Hepatocyte (in vitro differentiated cells): ENCODE data around the gene GNG7. TPM values are rescaled to one million over a fixed set of nuclear protein-coding genes. Genes with fewer than 3 reads are reported as not detected.
"Not testable (repeated sequence)": the region's sequence is repeated elsewhere in the genome, so short reads cannot be mapped to it uniquely, and the experiment has no call there.

Experiments used
- DNase-seq: peaks from one replicate; pipeline ENCODE4 v3.0.0-alpha.2; 2016; ENCODE audit warnings: low spot score
- H2AFZ ChIP-seq: fragments of 200-600 bp; sonication (generic); 2 replicates; pipeline ENCODE4 v1.6.0; 2016; ENCODE audit warnings: antibody characterized with exemption, mild to moderate bottlenecking
- H3K27ac ChIP-seq: fragments of 200-600 bp; sonication (generic); 2 replicates; pipeline ENCODE4 v1.5.1; 2016; ENCODE audit warnings: mild to moderate bottlenecking
- H3K27me3 ChIP-seq: fragments of 200-600 bp; sonication (generic); 2 replicates; pipeline ENCODE4 v1.6.1; 2016
- H3K36me3 ChIP-seq: fragments of 200-600 bp; sonication (generic); replicated peaks from 2 replicates; pipeline ENCODE4 v1.5.1; 2016; ENCODE audit warnings: low read depth; ENCODE audit not compliant: insufficient read depth
- H3K4me1 ChIP-seq: fragments of 200-600 bp; sonication (generic); 2 replicates; pipeline ENCODE4 v1.5.1; 2016; ENCODE audit warnings: mild to moderate bottlenecking, moderate library complexity; ENCODE audit not compliant: insufficient read depth
- H3K4me2 ChIP-seq: fragments of 200-600 bp; sonication (generic); 2 replicates; pipeline ENCODE4 v1.6.0; 2016
- H3K4me3 ChIP-seq: fragments of 200-600 bp; sonication (generic); 2 replicates; pipeline ENCODE4 v1.5.1; 2016; ENCODE audit warnings: mild to moderate bottlenecking
- H3K79me2 ChIP-seq: fragments of 200-600 bp; sonication (generic); 2 replicates; pipeline ENCODE4 v1.6.0; 2017; ENCODE audit warnings: mild to moderate bottlenecking
- H3K9me2 ChIP-seq: fragments of 200-600 bp; sonication (generic); replicated peaks from 2 replicates; pipeline ENCODE4 v1.6.0; 2017; ENCODE audit warnings: mild to moderate bottlenecking; ENCODE audit not compliant: insufficient read depth
- H3K9me3 ChIP-seq: fragments of 200-600 bp; sonication (generic); 2 replicates; pipeline ENCODE4 v1.5.1; 2016; ENCODE audit warnings: low read depth, mild to moderate bottlenecking
- H4K20me1 ChIP-seq: fragments of 200-600 bp; sonication (generic); 2 replicates; pipeline ENCODE4 v1.6.0; 2016; ENCODE audit warnings: mild to moderate bottlenecking; ENCODE audit not compliant: insufficient read depth, poor library complexity, severe bottlenecking
- EZH2 ChIP-seq: fragments of 200-600 bp; sonication (generic); IDR thresholded peaks from 2 replicates; pipeline ENCODE4 v1.6.1; 2016; ENCODE audit warnings: antibody characterized with exemption, mild to moderate bottlenecking, borderline replicate concordance
- EZH2phosphoT487 ChIP-seq: fragments of 200-600 bp; sonication (generic); IDR thresholded peaks from one replicate; pipeline ENCODE4 v1.6.1; 2018; ENCODE audit warnings: antibody characterized with exemption, mild to moderate bottlenecking, low read depth, moderate library complexity; ENCODE audit not compliant: unreplicated experiment, severe bottlenecking
- WGBS: methylation state at CpG from one replicate; pipeline ENCODE4 v1.1.6; 2016; ENCODE audit warnings: low lambda C conversion rate; ENCODE audit errors: missing lambda C conversion rate; 5-methylcytosine and 5-hydroxymethylcytosine counted together
- polyA plus RNA-seq: library from polyadenylated mRNA; unstranded; fragments of >200 nt; fragmentation: Nextera tagmentation; extraction: Ambion mirVana; gene quantifications from 2 replicates; pipeline ENCODE4 v1.2.1, GENCODE V29; 2016
- total RNA-seq: library from RNA; depleted of rRNA; stranded (reverse); fragments of >200 nt; gene quantifications from 2 replicates; pipeline ENCODE4 v1.2.3, GENCODE V29; 2014
- TF ChIP-seq, protein P1 (sequence below): fragments of 200-600 bp; sonication (generic); IDR thresholded peaks from 2 replicates; pipeline ENCODE4 v1.5.1; 2016; ENCODE audit warnings: antibody characterized with exemption, mild to moderate bottlenecking; ENCODE audit not compliant: poor library complexity

The GNG7 gene
- total and polyA plus RNA-seq, 2 experiments from 2014 or later, result 1.2 to 1.9 TPM

DNA sequence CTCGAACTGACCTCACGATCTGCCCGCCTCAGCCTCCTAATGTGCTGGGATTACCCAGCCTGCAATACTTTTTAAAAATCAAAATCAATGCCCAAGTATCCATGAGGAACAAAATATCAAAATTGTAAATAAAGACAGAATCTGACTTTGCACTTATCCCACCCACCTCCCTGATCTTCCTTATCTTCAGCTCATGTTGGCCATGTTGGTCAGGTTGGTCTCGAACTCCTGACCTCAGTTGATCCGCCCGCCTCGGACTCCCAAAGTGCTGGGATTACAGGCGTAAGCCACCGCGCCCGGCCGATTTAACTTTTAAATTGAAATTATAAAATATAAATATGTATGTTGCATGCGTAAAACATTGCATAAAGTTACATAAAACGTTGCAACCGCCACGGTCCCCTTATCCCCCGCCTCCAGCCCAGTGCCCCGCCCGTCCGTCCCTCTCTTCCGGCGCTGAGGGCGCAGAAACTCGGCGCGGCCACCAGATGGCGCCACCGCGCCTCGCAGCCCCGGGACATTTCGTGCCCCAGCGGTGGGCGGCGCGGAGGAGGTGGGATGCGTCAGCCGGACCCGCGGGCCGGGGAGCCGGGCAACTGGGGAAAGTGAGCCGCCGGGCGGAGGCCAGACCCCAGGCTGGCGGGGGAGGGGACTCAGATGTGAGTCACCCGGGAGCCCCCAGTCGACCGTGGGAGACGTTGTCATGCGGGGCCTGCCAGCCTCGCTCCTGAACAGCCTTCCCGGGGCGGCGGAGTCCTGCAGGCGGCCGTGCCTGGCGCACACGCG, 228.1 kb downstream of the GNG7 start:
- Histone ChIP-seq H3K27me3 (no peaks in the 10 kb centered on the region), H3K36me3 (no peaks in the 10 kb centered on the region), H4K20me1 (peaks cover 17% of the 10 kb centered on the region), H3K9me2 (no peaks in the 10 kb centered on the region), H3K4me1 (peaks cover 20% of the 10 kb centered on the region), H2AFZ (peak overlapping the region; percentile 28), H3K27ac (peak overlapping the region; percentile 75), H3K9me3 (no peaks in the 10 kb centered on the region), H3K4me3 (peak overlapping the region; percentile 15), H3K79me2 (peaks cover 19% of the 10 kb centered on the region), H3K4me2 (peak overlapping the region; percentile 88)
- TF ChIP-seq, protein P1, sequence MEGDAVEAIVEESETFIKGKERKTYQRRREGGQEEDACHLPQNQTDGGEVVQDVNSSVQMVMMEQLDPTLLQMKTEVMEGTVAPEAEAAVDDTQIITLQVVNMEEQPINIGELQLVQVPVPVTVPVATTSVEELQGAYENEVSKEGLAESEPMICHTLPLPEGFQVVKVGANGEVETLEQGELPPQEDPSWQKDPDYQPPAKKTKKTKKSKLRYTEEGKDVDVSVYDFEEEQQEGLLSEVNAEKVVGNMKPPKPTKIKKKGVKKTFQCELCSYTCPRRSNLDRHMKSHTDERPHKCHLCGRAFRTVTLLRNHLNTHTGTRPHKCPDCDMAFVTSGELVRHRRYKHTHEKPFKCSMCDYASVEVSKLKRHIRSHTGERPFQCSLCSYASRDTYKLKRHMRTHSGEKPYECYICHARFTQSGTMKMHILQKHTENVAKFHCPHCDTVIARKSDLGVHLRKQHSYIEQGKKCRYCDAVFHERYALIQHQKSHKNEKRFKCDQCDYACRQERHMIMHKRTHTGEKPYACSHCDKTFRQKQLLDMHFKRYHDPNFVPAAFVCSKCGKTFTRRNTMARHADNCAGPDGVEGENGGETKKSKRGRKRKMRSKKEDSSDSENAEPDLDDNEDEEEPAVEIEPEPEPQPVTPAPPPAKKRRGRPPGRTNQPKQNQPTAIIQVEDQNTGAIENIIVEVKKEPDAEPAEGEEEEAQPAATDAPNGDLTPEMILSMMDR, result peak; percentile 99
- TF ChIP-seq EZH2 (no peak), EZH2phosphoT487 (no peak)
- peak; percentile 96 for DNase-seq
- WGBS, result 12% methylated on average over 57 of the region's 60 CpGs

- not testable (repeated sequence) for H3K27me3 ChIP-seq, H3K9me3 ChIP-seq, H3K27ac ChIP-seq, H4K20me1 ChIP-seq, H3K4me2 ChIP-seq, DNase-seq, H3K4me3 ChIP-seq, H3K79me2 ChIP-seq, H3K36me3 ChIP-seq, H3K4me1 ChIP-seq, H2AFZ ChIP-seq, H3K9me2 ChIP-seq
- WGBS, result 89% methylated on average over 8 of the region's 8 CpGs
These were observed 232.6 kb downstream of the GNG7 start for GRCh38 chr19:2469915-2470200.

DNA sequence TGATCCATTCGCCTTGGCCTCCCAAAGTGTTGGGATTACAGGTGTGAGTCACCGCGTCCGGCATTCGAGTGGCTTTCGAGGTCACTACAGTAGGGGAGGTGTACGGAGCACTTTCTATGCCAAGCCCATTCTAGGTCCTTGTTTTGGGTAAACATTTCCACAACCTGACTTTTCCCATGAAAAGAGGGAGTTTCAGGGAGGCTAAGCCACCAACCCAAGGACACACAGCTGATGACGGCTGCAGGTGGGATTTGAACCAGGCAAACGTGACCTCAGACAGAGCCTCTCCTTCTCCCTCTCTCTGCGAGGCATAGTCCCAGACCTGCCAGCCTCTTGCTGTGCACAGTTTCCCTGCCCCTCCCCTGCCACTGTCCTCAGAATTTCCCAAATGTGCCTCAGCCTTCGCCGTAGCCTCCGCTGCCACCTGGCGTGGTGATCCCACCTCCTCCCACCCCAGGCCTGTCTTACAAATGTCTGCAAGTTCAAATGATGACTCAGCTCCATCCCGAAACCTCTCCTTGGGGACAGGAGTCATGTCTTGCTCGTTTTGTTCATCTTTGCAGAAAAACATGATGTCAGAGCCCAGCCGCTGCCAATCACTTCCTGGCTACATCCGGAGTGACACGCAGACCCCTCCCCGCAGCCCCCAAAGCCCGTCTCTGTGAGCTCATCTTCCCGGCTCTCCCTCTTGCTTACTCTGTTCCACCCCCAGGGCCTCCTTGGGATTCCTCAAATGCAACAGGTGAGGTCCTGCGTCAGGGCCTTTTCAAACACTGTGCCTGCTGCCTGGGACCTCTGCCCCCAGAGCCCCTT, 233.2 kb downstream of the GNG7 start:
- Histone ChIP-seq H3K4me2 (no peak overlapping the region), H2AFZ (no peak overlapping the region), H3K27me3 (no peaks in the 10 kb centered on the region)

More for the DNA sequence above, 233.2 kb downstream of the GNG7 start:
- TF ChIP-seq EZH2phosphoT487 (no peak), EZH2 (no peak)
- TF ChIP-seq, protein P1, result no peak
- Histone ChIP-seq H3K36me3 (no peaks in the 10 kb centered on the region), H3K9me3 (no peaks in the 10 kb centered on the region), H3K4me1 (no peaks in the 10 kb centered on the region), H4K20me1 (no peaks in the 10 kb centered on the region), H3K27ac (no peak overlapping the region), H3K79me2 (no peaks in the 10 kb centered on the region), H3K4me3 (no peak overlapping the region), H3K9me2 (no peaks in the 10 kb centered on the region)
- DNase-seq, result peak; percentile 45
- WGBS, result 51% methylated on average over 23 of the region's 23 CpGs
